SH-SY5Y (cell line): ENCODE results near the gene CAPN11.

ENCODE experiments used
- GATA2 ChIP-seq: IDR thresholded peaks from 2 replicates; pipeline ENCODE4 v1.6.1; 2011; ENCODE audit warnings: mild to moderate bottlenecking, low read depth, low read length
- GATA3 ChIP-seq: IDR thresholded peaks from 2 replicates; pipeline ENCODE4 v1.6.1; 2011; ENCODE audit warnings: low read depth, mild to moderate bottlenecking, low read length, moderate library complexity

Gene CAPN11

DNA sequence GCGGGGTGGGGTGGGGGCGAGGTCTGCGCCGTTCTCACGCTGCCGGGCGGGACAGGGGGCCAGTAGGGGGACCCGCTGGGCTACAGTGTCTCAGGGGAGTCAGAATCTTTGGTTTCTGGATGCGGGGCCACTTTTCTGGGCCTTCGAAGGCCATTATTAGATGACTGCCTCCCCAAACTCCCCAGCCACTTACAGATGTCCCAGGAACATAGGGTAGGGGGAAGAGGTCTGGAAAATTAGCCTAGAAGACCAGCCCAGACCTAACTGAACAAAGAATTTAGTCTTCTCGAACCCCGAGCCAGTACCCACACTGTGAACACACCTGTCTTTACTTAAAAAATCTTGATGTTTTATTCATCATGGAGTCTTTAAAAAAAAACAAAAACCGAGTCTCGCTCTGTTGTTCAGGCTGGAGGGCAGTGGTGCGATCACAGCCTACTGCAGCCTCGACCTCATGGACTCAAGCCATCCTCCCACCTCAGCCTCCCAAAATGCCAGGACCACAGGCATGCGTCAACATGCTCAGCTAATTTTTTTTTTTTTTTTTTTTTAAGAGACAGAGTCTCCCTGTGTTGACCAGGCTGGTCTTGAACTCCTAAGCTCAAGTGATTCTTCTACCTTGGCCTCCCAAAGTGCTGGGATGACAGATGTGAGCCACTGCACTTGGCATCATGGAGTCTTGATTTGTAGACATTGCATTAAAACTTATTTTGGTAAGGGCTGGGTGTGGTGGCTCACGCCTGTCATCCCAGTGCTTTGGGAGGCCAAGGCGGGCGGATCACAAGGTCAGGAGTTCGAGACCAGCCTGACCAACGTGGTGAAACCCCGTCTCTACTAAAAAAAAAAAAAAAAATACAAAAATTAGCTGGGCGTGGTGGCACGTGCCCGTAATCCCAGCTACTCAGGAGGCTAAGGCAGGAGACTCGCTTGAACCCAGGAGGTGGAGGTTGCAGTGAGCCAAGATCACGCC, 61.5 kb downstream of the CAPN11 start:
- TF ChIP-seq GATA3, result no peak
- no peak for TF ChIP-seq GATA2

DNA sequence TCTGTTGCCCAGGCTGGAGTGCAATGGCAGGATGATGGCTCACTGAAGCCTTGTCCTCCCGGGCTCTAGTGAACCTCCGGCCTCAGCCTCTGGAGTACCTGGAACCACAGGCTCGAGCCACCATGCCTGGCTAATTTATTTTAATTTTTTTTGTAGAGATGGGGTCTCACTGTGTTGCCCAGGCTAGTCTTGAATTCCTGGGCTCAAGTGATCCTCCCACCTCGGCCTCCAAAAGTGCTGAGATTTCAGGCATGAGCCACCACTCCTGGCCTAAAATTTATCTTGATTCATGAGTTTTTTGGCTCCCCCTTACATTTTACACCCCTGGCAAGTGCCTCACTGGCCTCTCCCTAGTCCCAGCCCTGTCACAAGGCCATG, 62.3 kb downstream of the CAPN11 start:
- TF ChIP-seq GATA3 (no peak), GATA2 (no peak)

DNA sequence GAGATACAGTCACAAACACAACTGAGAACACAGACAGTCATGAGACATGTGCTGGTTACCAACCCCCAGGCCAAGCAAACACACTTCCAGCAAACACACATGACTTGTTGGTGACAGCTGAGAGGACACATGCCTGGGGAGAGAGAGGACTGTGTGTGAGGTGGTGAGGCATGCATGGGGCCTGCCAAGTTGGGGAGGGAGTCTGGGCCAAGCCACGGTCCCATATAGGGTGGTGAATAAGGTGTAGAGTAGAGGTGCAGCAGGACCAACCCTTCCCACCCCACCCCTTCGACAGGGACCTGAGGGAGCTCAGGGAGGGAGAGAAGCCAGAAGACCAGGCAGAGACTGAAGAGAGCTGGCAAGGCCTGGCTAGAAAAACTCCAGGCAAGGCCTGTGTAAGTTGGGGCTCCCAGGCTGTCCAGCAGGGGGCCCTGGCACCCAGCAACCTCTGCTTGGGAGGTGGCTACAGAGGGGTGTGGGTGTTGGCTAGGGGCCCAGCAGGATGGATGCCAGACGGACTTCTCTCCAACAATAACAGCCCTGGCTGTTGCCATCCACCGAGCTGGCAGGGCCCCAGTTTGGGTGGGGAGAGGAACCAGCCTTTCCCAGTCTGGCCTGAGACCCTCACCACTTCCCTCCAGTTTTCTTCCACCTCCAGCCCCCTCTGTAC, 62.8 kb downstream of the CAPN11 start:
- TF ChIP-seq GATA2, result no peak
- no peak for TF ChIP-seq GATA3

DNA sequence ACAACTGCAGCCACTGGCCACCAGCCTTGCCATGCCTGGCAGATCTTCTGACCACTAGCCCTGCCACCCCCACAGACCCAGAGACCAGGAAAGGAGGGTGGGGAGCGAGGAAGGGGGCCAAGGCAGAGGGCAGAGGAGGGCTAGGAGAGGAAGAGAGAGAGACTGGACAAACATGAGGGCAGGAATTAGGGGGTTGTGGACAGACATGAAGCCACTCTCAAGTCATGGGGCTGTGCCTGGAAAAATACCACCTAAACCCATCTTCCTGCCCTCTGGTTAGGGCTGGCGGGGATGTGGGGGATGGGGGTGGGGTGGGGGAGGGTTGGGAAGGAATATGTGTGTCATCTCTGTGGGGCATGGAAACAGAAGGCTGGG, 63.3 kb downstream of the CAPN11 start:
- TF ChIP-seq GATA2 (no peak), GATA3 (no peak)

- no peak for TF ChIP-seq GATA2
- no peak for TF ChIP-seq GATA3
These were observed 64.1 kb downstream of the CAPN11 start for GRCh38 chr6:44222486-44223318.

- TF ChIP-seq GATA3 (no peak), GATA2 (no peak)
These were observed 64.9 kb downstream of the CAPN11 start, which contains the start of gene SLC29A1 for GRCh38 chr6:44223319-44224028. TSS of gene SLC29A1 (plus strand) at chr6:44223595. CDS start at chr6:44227314, 3,719 bp downstream.

- TF ChIP-seq GATA3 (no peak), GATA2 (peak; percentile 72)
These were observed 65.7 kb downstream of the CAPN11 start for GRCh38 chr6:44224029-44224964.

- TF ChIP-seq GATA2, result no peak
- TF ChIP-seq GATA3, result no peak
These were observed 66.3 kb downstream of the CAPN11 start for GRCh38 chr6:44224965-44225305.

GRCh38 chr6:44225579-44226325, 67.1 kb downstream of the CAPN11 start:
- TF ChIP-seq GATA3 (no peak), GATA2 (no peak)

DNA sequence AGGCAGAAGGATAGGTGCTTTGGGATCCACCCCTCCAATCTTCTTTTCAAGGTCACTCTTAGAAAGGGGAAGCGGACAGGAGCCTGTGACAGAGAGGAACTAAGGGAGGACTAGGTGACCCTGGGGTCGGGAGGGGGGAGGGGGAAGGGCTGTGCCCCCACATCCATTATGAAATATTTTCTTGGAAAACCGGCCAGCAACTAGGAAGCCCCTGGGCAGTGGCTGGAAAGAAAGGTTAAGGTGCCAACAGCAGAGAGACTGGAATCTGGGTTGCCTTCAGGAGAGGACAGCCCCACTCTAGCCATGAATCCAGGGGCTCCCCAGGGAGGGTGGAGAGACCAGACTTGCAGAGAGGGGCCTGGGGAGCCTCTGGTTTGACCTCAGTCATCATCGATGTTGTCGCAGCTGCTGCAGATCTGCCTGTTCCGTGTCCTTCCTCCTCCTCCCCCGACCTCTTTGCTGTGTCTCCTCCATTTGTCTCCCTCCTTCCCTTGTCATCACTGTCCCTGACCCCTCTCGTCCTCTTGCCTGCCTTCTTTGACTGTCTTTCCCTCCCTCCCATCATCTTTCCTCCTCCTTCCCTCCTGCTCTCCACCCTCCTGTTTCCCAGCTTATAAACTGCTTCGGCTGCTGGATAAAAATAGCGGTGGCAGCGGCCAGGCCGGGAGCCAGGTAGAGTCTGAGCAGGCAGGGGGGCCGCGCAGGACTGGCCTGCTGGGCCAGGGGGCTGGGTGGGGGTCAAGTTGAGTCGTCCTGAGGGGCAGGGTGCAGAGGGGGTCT, 67.9 kb downstream of the CAPN11 start:
- TF ChIP-seq GATA3 (no peak), GATA2 (no peak)

DNA sequence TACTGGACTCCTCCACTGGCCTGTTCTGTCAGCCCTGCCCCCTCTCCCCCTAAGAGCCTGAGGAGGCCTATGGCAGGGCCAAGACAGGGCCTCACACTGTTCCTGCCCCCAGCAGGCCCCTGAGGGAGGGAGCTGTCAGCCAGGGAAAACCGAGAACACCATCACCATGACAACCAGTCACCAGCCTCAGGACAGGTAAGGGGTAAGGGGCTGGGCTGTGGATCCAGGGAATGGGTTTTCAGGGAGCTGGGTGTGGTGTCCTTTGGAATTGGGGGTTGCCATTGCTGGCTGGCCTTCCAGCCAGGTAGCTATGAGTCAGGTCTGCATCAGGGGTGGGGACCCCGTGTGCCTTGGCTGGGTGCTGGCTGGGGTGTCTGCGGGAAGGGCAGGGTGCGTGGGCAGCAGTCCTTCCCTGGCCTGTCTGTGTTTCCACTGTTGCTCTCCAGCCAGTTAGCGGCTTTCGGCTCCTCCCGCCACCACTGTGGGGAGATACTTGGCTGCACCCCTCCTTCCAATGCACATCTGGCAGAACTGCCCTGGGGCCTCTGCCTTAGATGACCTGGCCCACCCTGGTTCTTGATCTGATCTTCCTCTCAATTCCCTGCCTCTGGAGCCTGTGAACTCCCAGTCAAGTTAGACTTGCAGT, 68.7 kb downstream of the CAPN11 start:
- TF ChIP-seq GATA3 (no peak), GATA2 (no peak)
